HEK293 (cell line): ENCODE measurements around the gene FOXP1.

Experiments
- CTCF ChIA-PET: fragments of 350-600 bp; formaldehyde crosslinking; extraction: SDS; loops from one replicate; lab custom pipeline; 2021; ENCODE audit warnings: antibody characterized with exemption; lab: Yijun Ruan, JAX
- POLR2A ChIA-PET: fragments of 300-600 bp; formaldehyde crosslinking; extraction: SDS; loops from one replicate; lab custom pipeline; 2020; ENCODE audit warnings: antibody characterized with exemption, inconsistent platforms; lab: Yijun Ruan, JAX
- H3K27ac ChIP-seq: fragments of 200-500 bp; sonication (Bioruptor generic); 2 replicates; pipeline ENCODE4 v1.5.1; 2014; ENCODE audit warnings: low read depth, low read length, control low read depth, inconsistent platforms; ENCODE audit errors: extremely low read depth
- H3K36me3 ChIP-seq, 2 experiments: fragments of 200-500 bp in 1 of 2; sonication (Bioruptor generic) in 1 of 2; 1 replicate in 1 of 2; 2 replicates in 1 of 2; pipeline ENCODE4 v1.5.1; 2014 to 2017; ENCODE audit warnings: inconsistent platforms in 2 of 2, low read length in 2 of 2; ENCODE audit not compliant: control insufficient read depth in 2 of 2, insufficient read depth in 1 of 2
- H3K4me1 ChIP-seq: fragments of 200-500 bp; sonication (Bioruptor generic); 2 replicates; pipeline ENCODE4 v1.5.1; 2014; ENCODE audit warnings: mild to moderate bottlenecking, low read length, inconsistent platforms; ENCODE audit not compliant: control insufficient read depth, insufficient read depth
- H3K4me3 ChIP-seq: 2 replicates; pipeline ENCODE4 v1.5.1; 2011; ENCODE audit warnings: low read depth, mild to moderate bottlenecking, control low read depth, low read length, moderate library complexity
- H3K9me3 ChIP-seq: fragments of 200-500 bp; sonication (Bioruptor generic); 2 replicates; pipeline ENCODE4 v1.5.1; 2014; ENCODE audit warnings: low read depth, low read length, inconsistent platforms; ENCODE audit not compliant: control insufficient read depth, insufficient read depth
- GFI1B ChIP-seq: fragments of 450-650 bp; formaldehyde crosslinking; IDR thresholded peaks from 2 replicates; pipeline ENCODE4 v1.5.1; 2016; ENCODE audit warnings: missing biosample characterization, missing genetic modification characterization
- KLF7 ChIP-seq: fragments of 450-650 bp; formaldehyde crosslinking; IDR thresholded peaks from 2 replicates; pipeline ENCODE4 v1.5.1; 2016; ENCODE audit warnings: missing biosample characterization, missing genetic modification characterization, borderline replicate concordance
- MZF1 ChIP-seq: fragments of 450-650 bp; formaldehyde crosslinking; IDR thresholded peaks from 2 replicates; pipeline ENCODE4 v1.5.1; 2017; ENCODE audit warnings: missing biosample characterization, missing genetic modification characterization, borderline replicate concordance
- SALL2 ChIP-seq: fragments of 450-650 bp; formaldehyde crosslinking; IDR thresholded peaks from 2 replicates; pipeline ENCODE4 v1.5.0; 2017; ENCODE audit warnings: missing biosample characterization, mild to moderate bottlenecking, missing genetic modification characterization, borderline replicate concordance
- ZBTB21 ChIP-seq: fragments of 450-650 bp; formaldehyde crosslinking; IDR thresholded peaks from 2 replicates; pipeline ENCODE4 v1.5.1; 2017; ENCODE audit warnings: missing biosample characterization, missing genetic modification characterization
- ZFP41 ChIP-seq: fragments of 450-650 bp; formaldehyde crosslinking; IDR thresholded peaks from 2 replicates; pipeline ENCODE4 v1.5.1; 2016; ENCODE audit warnings: missing biosample characterization, missing genetic modification characterization, borderline replicate concordance
- ZNF248 ChIP-seq: fragments of 450-650 bp; formaldehyde crosslinking; IDR thresholded peaks from 2 replicates; pipeline ENCODE4 v1.5.1; 2017; ENCODE audit warnings: missing biosample characterization, missing genetic modification characterization
- ZNF426 ChIP-seq: fragments of 450-650 bp; formaldehyde crosslinking; IDR thresholded peaks from 2 replicates; pipeline ENCODE4 v1.5.1; 2017; ENCODE audit warnings: missing biosample characterization, missing genetic modification characterization, mild to moderate bottlenecking, inconsistent platforms, moderate library complexity
- ZNF48 ChIP-seq: fragments of 450-650 bp; formaldehyde crosslinking; IDR thresholded peaks from 2 replicates; pipeline ENCODE4 v1.5.1; 2016; ENCODE audit warnings: missing biosample characterization, missing genetic modification characterization
- ZNF521 ChIP-seq: fragments of 450-650 bp; formaldehyde crosslinking; IDR thresholded peaks from 2 replicates; pipeline ENCODE4 v1.5.1; 2017; ENCODE audit warnings: missing biosample characterization, mild to moderate bottlenecking, missing genetic modification characterization
- ZNF529 ChIP-seq: fragments of 450-650 bp; formaldehyde crosslinking; IDR thresholded peaks from 2 replicates; pipeline ENCODE4 v1.5.1; 2017; ENCODE audit warnings: missing genetic modification characterization, missing biosample characterization; ENCODE audit not compliant: insufficient replicate concordance
- ZNF558 ChIP-seq: fragments of 450-650 bp; formaldehyde crosslinking; IDR thresholded peaks from 2 replicates; pipeline ENCODE4 v1.5.1; 2016; ENCODE audit warnings: missing biosample characterization, missing genetic modification characterization
- ZNF785 ChIP-seq: fragments of 450-650 bp; formaldehyde crosslinking; IDR thresholded peaks from 2 replicates; pipeline ENCODE4 v1.5.1; 2016; ENCODE audit warnings: missing biosample characterization, missing genetic modification characterization
- ZNF837 ChIP-seq: fragments of 450-650 bp; formaldehyde crosslinking; IDR thresholded peaks from 2 replicates; pipeline ENCODE4 v1.5.1; 2016; ENCODE audit warnings: missing biosample characterization, missing genetic modification characterization
- TF ChIP-seq, protein P1 (sequence below): fragments of 450-650 bp; formaldehyde crosslinking; IDR thresholded peaks from 2 replicates; pipeline ENCODE4 v1.5.1; 2016; ENCODE audit warnings: missing biosample characterization, missing genetic modification characterization
- TF ChIP-seq, protein P2 (sequence below): fragments of 450-650 bp; formaldehyde crosslinking; IDR thresholded peaks from 2 replicates; pipeline ENCODE4 v1.5.1; 2017; ENCODE audit warnings: missing biosample characterization, mild to moderate bottlenecking, missing genetic modification characterization, moderate library complexity

FOXP1 gene

DNA sequence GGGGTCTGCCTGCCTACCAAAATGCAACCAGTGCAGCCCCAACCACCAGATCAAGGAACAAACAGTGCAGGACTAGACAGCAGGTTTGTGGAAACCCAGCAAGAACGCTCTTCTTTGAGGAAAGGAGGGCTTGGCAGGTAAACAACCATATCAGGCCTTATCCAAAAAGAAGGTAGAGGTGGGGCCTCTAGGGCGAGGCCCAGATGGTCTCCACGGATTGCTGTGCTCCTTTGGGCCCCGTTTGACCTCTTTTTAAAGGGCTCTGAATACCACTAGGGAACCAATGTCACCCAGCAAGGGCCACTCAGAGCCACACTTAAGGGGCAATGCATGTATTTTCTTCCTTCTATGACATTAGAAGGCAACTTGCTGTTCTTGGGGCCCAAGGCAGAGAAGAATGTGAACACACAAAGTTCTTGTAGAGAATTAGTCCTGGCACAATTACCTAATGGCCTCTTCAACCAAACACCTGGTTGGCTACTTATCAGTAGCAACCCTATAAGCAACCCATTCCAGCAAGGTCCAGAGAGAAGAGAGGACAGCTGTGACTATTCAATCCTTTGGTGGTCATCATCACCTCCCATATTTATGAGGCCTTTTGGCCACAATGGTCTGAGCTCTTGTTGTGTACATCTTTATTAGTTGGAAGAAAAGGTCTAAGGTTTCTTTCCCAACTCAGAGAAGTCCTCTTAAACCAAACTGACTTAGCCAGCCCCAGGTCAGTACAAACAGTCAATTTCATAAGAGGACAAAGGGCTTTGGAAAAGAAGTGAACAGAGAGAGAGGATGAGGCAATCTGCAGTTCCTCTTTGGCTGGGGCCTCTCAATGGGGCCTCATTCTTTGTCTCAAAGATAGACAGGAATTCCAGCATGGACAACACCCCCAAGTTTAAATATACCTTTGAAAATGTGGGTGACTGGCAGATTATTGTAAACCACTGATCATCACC, 36.0 kb downstream of the FOXP1 start:
- Histone ChIP-seq H3K36me3 (no peaks in the 10 kb centered on the region), H3K4me3 (no peak overlapping the region), H3K27ac (no peak overlapping the region), H3K9me3 (no peaks in the 10 kb centered on the region), H3K4me1 (no peaks in the 10 kb centered on the region)
- TF ChIP-seq ZNF837: no peak
- TF ChIP-seq ZFP41: no peak
- TF ChIP-seq SALL2 (tag by site-specific recombination): no peak
- TF ChIP-seq KLF7: no peak
- no peak for TF ChIP-seq ZNF426
- TF ChIP-seq ZNF48 (tag by site-specific recombination): no peak
- no peak for TF ChIP-seq GFI1B (tag by site-specific recombination)
- no peak for TF ChIP-seq ZNF521
- CTCF ChIA-PET: interaction anchor here (0.6 kb wide), 1 partner anchor 20 kb away, joined by 3 read pairs; no protein-coding TSS in a partner anchor
- POLR2A ChIA-PET: no interaction called here

DNA sequence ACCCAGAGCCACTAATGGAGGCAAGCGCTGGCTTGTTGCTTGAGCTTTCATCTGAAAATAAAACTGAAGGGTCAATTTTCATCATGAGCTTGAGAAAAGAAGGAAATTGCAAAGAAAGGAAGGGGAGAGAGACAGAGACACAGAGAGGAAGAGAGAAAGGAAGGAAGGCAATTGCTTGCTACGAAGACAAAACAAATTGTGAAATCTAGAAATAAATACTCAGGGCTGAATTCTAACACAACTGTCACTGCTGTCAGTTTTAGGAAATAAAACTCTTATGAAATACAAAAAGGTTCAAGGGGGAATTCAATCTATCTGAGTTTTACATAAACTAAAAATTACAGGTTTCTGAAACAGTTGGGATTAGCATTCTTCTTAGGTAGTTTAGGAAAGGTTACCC, 36.7 kb downstream of the FOXP1 start:
- Histone ChIP-seq H3K27ac (no peak overlapping the region), H3K4me3 (no peak overlapping the region), H3K36me3 (no peaks in the 10 kb centered on the region), H3K9me3 (no peaks in the 10 kb centered on the region), H3K4me1 (peaks cover 4% of the 10 kb centered on the region)
- TF ChIP-seq ZNF785 (tag by site-specific recombination) (no peak), ZNF248 (tag by site-specific recombination) (no peak), MZF1 (tag by site-specific recombination) (no peak), ZNF558 (tag by site-specific recombination) (no peak)
- TF ChIP-seq, protein P1, sequence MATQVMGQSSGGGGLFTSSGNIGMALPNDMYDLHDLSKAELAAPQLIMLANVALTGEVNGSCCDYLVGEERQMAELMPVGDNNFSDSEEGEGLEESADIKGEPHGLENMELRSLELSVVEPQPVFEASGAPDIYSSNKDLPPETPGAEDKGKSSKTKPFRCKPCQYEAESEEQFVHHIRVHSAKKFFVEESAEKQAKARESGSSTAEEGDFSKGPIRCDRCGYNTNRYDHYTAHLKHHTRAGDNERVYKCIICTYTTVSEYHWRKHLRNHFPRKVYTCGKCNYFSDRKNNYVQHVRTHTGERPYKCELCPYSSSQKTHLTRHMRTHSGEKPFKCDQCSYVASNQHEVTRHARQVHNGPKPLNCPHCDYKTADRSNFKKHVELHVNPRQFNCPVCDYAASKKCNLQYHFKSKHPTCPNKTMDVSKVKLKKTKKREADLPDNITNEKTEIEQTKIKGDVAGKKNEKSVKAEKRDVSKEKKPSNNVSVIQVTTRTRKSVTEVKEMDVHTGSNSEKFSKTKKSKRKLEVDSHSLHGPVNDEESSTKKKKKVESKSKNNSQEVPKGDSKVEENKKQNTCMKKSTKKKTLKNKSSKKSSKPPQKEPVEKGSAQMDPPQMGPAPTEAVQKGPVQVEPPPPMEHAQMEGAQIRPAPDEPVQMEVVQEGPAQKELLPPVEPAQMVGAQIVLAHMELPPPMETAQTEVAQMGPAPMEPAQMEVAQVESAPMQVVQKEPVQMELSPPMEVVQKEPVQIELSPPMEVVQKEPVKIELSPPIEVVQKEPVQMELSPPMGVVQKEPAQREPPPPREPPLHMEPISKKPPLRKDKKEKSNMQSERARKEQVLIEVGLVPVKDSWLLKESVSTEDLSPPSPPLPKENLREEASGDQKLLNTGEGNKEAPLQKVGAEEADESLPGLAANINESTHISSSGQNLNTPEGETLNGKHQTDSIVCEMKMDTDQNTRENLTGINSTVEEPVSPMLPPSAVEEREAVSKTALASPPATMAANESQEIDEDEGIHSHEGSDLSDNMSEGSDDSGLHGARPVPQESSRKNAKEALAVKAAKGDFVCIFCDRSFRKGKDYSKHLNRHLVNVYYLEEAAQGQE (tag by site-specific recombination): no peak
- ChIA-PET CTCF (no interaction called here), POLR2A (no interaction called here)

DNA sequence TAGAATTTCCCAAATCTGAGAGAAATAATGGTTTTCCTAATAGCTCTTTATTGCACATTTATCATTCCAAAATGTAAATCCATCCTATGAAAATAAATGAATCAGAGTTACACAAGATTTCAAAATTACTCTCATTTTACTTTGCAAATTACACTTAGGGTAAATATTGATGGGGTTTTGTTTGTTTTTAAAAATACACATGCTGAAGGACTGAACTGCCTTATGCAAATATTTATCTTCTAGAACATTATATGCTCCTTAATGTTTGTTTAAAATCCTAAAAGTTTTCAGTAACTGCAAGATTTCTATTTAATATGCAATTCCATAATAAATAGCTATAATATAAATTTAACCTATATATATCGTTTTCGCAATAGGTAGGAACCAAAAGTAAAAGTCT, 38.2 kb downstream of the FOXP1 start:
- H3K4me1 ChIP-seq: peaks cover 13% of the 10 kb centered on the region
- H3K36me3 ChIP-seq: no peaks in the 10 kb centered on the region
- no peaks in the 10 kb centered on the region for H3K9me3 ChIP-seq
- TF ChIP-seq ZNF529 (tag by site-specific recombination) (no peak), ZBTB21 (tag by site-specific recombination) (no peak)
- TF ChIP-seq, protein P2, sequence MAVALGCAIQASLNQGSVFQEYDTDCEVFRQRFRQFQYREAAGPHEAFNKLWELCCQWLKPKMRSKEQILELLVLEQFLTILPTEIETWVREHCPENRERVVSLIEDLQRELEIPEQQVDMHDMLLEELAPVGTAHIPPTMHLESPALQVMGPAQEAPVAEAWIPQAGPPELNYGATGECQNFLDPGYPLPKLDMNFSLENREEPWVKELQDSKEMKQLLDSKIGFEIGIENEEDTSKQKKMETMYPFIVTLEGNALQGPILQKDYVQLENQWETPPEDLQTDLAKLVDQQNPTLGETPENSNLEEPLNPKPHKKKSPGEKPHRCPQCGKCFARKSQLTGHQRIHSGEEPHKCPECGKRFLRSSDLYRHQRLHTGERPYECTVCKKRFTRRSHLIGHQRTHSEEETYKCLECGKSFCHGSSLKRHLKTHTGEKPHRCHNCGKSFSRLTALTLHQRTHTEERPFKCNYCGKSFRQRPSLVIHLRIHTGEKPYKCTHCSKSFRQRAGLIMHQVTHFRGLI: no peak
- POLR2A ChIA-PET: no interaction called here
- H3K27ac ChIP-seq: no peak overlapping the region
- no peak overlapping the region for H3K4me3 ChIP-seq
- CTCF ChIA-PET: no interaction called here
